SIG-M5 (cell line): ENCODE results near the gene COL21A1.

Source experiments
- DNase-seq: peaks from one replicate; lab custom pipeline; 2025; lab: John Stamatoyannopoulos, UW

The COL21A1 gene

DNA sequence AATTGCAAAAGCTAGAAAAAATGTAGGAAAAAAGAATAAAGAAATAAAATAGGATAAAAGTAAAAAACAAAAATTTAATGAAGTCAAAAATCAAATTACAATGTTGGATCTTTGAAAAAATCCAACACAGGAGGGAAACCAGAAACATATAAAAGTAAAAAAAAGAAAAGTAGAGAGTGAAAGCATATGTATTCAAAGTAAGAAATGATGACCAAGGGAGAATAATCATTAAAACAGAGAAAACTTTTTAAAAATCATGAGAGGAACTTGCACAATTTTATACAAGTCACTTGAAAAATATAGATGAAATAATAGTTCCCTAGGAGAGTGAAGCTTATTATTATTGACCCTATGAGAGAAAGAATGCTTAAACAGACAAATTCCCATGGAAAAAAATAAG is 138.2 kb downstream of the COL21A1 start:
- no peak for DNase-seq

DNA sequence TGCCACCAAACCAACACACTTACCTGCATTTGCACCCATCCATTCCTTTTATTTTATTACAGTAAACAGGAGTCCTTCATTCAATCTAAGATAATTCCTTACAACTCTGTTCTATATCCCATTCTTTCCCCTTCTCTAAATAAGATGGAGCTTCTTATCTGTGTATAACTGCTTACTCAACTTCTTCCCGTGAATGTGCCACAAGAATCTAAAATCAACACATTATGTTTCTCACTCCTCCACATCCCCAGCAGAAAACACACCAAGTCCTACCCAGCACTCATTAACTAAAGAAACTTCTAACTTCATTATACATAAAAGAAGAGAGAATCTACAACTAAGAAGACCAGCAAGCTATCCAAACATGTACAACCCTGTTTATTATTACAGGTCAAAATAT is 141.1 kb downstream of the COL21A1 start:
- no peak for DNase-seq

GRCh38 chr6:56104591-56104990 is 142.8 kb downstream of the COL21A1 start:
- DNase-seq, result no peak

- DNase-seq, result no peak
Observed at GRCh38 chr6:56102216-56102615, 145.2 kb downstream of the COL21A1 start.

DNA sequence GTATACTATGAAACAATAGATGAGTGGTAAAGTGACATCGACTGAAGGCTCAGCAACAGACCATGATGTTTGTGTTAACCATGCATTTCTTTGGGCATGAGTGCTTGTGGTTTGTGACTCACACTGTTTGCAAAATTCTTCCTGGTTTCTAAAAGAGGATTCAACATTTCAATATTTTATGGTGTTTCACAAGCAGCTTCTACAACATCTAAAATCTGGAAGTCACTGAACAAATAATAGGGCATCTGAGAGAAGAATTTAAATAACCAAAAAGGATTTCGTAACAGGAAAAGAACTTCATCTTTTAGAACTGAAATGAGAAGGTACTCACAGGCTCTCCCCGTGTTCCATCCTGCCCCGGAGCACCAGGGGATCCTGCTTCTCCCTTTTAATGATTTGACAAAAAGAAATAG is 146.2 kb downstream of the COL21A1 start:
- DNase-seq, result peak; percentile 94

GRCh38 chr6:56096946-56097621 is 150.3 kb downstream of the COL21A1 start:
- no peak for DNase-seq

DNA sequence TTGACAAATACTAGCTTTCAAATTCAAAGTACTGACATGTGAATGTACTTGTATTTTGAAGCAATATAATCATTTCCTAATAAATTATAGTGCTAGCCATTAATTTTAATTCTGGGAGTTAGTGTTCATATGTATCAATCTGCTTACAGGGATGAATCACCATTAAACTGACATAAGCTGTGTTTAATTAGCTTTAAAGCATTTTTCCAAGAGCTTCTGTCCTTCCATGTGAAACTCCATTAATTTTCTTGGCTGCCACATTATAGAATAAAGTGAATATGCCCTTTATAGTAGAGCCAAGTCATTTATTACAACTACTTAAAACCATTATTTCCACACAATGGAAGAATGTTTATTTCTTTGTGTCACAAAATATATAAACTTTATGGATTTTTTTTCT is 150.8 kb downstream of the COL21A1 start:
- DNase-seq, result no peak

DNA sequence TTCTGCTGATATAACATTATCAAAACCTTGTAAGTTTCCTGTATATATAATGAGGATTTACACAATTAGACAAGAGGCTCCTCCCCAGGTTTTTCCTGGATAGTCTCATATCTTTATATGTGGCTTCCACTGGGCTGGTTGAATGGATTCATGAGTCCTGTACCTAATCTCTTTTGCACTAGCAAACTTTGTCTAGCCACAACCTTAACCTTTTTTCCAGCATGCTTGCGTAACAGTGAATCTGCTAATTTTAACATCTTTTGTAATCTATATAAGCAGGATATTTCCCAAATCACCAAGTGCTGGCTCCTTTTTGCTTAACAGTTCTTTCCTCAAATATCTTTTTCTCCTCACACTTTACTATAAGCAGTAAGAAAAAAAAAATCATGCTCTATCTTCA is 153.6 kb downstream of the COL21A1 start:
- no peak for DNase-seq

GRCh38 chr6:56091159-56091869 is 156.1 kb downstream of the COL21A1 start:
- peak; percentile 20 for DNase-seq

- DNase-seq, result no peak
Observed at GRCh38 chr6:56088641-56089040, 158.7 kb downstream of the COL21A1 start.

GRCh38 chr6:56087421-56087820 is 160.0 kb downstream of the COL21A1 start:
- DNase-seq, result no peak

- DNase-seq, result no peak
Observed at GRCh38 chr6:56079751-56080540, 167.4 kb downstream of the COL21A1 start.

DNA sequence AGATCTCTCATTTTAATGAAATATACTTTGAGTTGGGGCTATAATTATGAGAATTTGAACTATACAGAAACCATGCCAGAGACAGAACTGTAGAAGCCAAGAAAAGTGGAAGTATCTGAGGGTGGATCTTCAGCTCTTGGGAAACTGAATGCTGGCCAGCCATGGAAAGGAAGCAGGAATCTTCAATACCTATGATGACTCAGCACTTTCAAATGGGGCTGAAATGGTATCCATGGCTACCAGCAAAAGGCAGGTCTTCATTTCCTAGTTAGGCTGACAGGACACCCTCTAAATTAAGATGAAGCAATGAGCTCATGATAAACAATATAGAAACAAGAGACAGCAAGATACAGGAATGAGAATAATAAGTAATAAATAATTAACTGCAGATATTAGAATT is 171.3 kb downstream of the COL21A1 start:
- DNase-seq, result no peak

- DNase-seq, result no peak
Observed at GRCh38 chr6:56073761-56074160, 173.6 kb downstream of the COL21A1 start.

DNA sequence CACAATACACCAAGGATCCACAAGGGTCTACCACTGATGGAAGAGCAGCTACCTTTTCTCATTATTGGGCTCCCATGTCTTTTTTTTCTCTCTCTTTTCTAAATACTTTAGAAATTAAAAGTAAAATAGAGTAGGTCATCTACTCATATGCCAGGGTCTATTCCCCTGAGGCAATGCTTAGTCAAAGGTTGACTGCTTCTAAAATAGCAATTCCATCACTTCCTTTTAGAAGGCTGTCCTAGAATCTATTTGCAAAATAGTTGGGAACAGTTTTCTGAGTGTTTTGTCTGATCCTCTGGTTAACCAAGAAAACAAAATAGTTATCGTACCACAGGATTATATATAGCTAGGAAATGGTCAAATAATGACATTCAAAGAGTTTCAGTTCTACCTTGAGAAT is 174.1 kb downstream of the COL21A1 start:
- DNase-seq, result no peak

- DNase-seq, result no peak
Observed at GRCh38 chr6:56072856-56073255, 174.5 kb downstream of the COL21A1 start.

GRCh38 chr6:56065408-56065807 is 182.0 kb downstream of the COL21A1 start:
- no peak for DNase-seq

DNA sequence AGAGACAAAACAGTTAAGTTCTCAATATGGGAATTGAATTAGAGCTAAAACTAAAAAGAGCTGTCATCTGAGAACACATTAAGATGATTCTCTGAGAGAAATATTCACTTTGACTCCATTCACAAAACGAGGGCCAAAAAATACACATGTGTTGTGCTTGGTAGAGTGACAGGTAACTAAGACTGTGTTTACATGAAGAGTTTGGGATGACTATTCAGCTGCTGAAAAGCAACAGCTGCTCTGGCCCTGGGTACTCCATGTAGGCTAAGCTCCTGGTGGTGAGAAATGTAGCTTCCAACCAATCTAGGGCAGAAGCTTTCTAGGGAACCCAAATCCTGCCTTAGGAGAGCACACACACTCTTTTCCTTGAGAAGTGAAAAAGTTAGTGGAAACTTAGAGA is 184.5 kb downstream of the COL21A1 start:
- no peak for DNase-seq

GRCh38 chr6:56058636-56059035 is 188.7 kb downstream of the COL21A1 start:
- no peak for DNase-seq

DNA sequence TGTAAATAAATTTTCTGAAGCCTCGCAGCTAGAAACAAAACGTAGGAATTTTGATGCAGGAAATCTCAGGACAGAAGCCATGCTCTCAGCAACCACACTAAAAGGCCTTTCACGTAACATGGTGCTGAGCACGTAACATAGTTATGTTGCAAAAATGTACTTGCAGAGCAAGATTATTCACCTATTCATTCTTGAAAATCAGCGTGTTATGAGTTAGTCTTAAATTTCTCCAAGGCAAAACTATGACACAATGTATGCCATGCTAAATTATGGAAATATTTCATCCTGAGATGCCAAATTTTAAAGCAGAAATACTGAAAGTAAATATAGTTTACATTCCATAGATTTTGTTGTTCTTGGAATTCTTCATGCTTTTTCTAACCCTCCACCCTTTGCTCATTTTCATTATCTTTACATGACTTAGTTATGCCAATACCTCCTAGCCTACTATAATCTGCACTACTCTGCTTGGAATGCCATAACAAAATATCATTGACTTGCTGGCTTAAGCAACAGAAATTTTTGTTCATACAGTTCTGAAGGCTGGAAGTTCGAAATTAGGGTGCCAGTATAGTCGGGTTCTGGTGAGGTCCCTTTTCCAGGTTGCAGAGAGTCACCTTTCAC is 192.2 kb downstream of the COL21A1 start:
- DNase-seq, result no peak

- no peak for DNase-seq
Observed at GRCh38 chr6:56051202-56051598, 196.2 kb downstream of the COL21A1 start.

DNA sequence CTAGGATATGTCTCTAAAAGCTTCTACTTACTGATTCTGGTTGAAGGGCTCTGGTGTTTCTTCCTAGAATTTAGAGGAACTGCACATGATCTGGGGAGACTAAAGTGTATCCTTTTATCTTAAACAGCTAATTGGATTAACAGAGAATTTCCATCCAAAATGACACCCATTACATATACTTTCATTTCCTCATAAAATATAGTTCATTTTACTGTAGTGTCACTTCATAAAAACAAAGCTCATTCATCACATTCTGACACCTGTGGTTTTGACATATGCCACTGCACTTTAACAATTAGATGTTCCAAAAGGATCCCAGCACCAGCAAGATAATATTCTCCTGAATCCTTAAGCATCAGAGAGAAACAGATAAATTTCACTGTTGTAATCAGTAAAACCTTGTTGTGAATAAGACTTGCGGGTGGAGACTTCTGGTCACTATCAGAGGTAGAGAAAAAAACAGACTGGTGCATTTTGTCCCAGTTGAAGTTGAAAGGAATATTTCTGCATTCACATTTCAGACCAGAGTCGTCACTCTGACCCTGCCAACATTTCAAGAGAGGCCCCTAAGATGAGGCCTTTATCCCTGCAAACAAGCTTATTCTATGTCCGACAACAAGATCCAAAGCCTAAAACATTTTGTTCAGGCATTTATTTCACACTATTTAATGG is 196.7 kb downstream of the COL21A1 start:
- DNase-seq, result no peak
